NCI-H2196 (cell line): ENCODE measurements around the gene MDFIC.

Source experiments
- DNase-seq: peaks from one replicate; lab custom pipeline; 2025; ENCODE audit not compliant: unreplicated experiment; lab: John Stamatoyannopoulos, UW

Gene MDFIC

DNA sequence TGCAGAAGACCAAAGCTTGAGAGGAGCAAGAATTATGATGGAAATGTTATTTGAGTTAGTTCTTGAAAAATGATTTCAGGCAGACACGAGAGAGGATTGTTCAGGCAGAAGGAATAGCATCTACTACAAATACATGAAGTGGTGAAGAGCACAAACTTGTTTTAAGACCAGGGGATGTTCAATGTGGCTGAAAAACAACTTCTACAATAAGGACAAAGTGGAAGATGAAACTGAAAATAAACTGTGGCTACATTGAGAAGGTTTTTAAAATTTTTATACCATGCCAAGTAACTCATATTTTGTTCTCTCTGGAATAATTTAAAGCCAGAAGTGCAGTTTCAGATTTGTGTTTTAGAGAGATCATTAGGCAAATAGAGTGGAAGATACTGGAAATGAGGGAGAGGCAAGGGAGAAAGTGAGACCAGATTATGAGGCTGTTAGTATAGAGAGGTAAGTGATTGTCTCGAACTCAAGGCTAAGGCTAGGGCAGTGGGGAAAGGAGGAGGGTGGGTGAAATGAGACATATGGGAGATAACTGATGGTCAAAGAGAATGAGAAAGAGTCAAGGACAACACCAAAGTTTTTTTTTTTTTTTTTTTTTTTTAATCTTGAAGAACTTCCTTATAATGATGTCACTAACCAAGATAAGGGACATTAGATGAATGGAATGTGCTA is 115.4 kb downstream of the MDFIC start:
- no peak for DNase-seq

DNA sequence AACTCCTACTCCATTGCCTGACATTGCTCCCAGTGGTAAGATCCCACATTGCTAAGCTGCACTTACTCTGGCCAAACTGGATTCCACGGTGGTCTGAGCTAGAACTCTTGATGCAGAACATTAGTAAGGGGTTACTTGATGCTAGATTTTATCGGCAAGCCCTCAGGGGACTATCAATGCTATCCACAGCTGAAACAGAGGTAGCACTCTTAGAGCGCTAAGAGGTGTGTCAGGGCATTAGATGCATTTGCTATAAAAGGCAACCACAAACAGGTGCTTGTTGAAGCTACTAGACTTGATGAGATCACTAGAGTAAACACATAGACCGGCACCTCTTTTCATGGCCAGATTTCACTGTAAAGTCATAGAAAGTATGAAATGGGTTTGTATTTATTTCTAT is 116.3 kb downstream of the MDFIC start:
- DNase-seq: no peak

DNA sequence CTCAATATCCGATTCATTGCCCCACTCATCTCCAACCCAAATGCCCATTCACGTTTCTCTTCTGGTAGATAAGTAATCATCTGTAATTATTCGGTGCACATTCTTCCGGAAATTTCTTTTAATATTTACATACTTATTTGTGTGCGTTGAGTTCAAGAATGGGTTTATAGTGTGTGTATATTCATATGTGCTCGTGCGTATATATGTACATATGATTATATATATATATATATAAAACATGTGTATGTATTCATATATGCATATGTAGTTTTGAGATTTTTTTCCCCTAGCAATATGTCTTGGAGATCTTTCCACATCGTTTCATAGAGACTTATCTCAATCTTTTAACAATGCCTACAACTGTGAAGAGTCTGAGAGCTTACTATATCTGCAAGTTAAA is 118.2 kb downstream of the MDFIC start:
- DNase-seq: no peak

DNA sequence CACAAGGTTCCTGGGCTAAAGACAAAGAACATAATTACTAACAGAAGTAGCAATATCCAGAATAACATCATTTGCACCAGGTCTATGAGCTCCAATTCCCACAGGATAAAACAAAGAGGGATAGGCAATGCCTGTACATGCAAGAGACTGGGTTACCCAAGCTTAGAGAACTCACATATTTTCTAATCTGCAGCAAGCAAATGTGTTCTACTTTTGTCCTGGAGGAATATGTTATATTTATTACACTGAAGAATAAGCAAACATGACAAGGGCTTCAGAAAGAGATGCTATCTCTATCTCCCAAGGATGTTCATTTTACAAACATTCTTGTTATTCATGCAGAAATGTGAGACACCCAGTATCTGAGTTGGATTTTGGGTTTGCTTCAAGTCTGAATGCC is 118.6 kb downstream of the MDFIC start:
- DNase-seq: no peak

DNA sequence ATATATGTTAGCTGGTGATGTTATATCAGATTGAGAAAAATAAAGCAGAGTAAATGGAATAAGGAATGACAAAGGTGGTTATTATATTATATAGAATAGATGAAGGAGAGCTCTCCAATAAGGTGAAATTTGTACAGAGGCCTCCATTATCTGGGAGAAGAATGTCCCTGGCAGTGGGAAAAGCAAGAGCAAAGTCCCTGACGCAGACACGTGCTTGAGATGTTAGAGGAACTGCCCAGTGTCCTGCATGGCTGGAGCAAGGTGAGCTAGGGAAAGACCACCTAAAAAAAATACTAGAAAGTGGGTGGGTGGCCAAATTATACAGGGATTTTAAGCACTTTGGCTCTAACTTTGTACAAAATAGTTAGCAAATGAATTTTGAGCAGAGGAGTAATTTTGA is 120.7 kb downstream of the MDFIC start:
- DNase-seq: no peak

DNA sequence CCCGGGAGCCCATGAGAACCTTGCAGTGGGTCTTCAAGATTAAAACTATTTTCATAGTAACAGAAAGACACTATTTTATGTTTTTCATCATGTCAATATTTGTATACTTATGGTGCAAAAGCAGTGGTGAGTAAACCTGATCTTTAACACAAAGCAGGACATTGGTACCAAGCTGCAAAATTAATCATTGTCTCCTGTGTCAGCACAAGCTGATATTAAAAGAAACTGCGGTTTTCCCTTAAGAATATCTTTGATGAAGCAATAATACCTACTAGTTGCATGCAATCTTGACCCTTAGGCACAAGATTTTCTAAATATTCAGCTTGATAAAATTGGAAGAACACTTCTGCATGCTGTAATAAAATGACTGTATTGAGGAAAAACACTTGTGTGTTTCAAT is 121.7 kb downstream of the MDFIC start:
- DNase-seq: no peak

DNA sequence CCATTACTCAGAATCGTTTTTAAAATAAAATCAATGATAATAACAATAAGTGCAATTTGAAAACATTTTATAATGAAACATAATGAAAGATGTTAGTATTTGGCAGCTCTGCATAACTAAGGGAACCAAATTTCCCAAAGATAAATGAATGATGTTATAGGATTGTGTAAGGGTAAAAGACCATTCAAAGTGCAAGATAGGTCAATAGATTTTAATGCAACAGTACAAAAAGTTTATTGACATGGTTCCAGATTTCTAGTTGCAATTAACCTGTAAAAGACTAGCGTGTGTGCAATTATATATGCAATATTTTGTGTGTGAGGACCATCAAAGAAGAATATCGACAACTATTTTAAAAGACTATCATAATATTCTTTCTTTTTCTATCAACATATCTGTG is 122.3 kb downstream of the MDFIC start:
- DNase-seq: no peak

DNA sequence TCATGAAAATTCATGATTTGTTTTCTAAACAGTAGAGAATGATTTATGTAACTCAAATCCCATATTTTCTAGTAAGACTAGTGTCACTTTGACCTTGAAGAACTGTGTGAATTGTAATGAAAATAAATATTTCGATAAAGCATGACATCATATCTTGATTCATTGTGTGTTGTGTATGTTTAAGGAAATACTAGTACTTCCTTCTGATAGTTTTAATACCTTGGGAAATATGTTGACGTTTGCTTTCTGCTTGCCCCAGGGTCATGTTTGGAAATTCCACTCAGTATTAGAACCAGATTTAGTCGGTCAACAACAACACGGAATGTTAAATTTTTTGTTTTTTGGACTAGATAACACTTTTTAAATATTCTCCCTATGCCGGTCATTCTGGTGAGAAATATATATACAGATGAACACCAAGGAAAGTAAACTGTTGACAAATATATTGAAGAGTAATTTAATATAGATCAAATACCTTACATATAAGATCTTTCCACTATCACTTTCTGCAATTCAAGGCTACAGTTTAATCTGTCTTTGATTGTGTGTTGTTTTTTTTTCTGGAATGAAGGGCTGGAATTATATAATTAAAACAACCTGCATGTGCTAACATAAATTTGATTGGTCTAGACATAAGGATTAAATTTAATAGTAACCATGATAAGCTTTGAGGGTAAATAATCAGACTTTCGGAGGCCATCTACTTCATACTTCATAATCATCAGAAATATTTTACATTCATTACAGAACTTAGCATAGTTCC is 126.2 kb downstream of the MDFIC start:
- no peak for DNase-seq

DNA sequence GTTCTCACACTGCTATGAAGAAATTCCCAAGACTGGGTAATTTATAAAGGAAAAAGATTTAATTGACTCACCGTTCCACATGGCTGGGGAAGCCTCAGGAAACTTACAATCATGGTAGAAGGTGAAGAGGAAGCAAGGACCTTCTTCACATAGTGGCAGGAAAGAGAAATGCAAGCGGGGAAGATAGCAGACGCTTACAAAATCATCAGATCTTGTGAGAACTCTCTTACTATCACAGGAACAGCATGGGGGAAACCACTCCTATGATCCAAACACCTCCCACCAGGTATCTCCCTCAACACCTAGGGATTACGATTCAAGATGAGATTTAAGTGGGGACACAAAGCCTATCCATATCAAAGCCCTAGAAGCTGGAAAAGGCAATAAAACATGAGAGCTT is 130.8 kb downstream of the MDFIC start:
- no peak for DNase-seq

DNA sequence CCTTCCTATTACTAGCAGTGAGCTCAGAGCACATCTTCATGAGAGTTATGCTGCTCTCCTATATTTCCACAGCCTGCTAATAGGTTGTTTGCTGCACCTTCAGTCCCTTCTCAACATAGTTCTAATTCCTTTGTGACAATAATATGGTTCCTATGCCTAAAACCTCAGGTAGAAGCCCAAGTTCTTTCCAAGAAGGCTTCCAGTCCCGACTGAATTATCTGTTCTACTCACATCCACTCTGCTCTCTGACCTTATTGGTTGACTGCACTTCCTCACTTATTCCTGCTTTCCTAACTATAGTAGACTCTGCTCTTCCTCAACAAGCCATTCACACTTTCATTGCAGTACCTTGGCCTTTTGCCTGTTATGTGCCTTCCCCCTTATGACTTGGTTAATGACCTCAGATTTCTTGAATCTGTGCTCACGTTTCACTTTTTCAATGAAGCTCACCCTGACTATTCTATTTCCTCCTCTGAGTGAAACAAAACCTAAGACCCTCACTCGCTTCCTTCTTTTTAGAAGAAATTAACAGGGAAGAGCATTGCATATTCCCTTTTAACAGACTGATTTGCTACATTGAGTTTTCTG is 132.7 kb downstream of the MDFIC start:
- DNase-seq: no peak

DNA sequence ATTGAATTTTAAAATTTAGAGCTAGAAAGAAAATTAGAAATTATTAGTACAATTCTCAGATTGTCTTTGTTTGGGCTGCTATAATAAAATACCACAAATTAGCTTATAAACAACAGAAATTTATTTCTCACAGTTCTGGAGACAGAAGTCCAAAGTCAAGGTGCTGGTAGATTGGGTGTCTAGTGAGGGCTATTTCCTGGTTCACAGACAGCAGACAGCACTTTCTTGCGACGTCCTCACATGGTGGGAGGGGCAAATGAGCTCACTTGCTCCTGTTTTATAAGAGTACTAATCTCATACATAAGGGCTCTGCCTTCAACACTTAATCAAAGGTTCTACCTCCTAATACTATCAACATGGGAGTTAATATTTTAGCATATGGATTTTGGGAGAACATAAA is 134.1 kb downstream of the MDFIC start:
- DNase-seq: no peak

DNA sequence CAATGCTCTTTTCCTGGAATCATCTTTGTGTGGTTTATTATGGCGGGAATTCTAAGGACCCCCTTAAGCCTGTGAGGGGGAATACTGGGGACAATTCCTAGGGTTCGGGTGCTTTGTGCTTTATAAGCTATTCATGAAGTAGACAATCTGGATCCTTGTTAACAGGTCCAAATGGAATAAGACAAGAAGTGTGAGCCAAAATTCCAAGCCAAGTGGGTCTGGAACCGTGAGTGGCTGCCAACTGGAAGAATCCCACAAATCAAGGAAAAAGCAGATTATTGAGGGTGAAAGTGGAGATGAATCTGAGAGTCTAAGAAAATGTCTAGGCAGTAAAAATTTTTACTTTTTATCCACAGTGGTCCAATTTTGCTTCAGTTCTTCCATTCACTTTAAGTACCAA is 136.8 kb downstream of the MDFIC start:
- DNase-seq: no peak

DNA sequence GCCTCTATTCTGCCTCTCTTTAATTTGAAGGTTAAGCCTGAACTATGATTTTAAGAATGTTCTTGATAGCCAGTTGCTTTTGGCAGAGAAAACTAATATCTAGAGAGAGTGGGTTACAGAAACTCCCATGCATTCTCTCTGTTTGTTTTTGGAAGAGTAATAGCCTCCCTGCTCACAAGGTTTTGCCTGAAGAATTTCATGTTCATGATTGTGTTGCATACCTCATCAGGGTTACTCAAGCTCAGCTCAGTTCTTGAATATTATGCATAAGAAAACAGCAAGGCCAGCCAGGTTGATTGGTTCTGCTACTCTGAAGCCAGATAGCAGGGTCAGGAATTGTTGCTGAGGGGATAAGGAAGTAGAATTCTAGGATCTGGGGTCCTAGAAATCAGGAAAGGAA is 137.4 kb downstream of the MDFIC start:
- no peak for DNase-seq

DNA sequence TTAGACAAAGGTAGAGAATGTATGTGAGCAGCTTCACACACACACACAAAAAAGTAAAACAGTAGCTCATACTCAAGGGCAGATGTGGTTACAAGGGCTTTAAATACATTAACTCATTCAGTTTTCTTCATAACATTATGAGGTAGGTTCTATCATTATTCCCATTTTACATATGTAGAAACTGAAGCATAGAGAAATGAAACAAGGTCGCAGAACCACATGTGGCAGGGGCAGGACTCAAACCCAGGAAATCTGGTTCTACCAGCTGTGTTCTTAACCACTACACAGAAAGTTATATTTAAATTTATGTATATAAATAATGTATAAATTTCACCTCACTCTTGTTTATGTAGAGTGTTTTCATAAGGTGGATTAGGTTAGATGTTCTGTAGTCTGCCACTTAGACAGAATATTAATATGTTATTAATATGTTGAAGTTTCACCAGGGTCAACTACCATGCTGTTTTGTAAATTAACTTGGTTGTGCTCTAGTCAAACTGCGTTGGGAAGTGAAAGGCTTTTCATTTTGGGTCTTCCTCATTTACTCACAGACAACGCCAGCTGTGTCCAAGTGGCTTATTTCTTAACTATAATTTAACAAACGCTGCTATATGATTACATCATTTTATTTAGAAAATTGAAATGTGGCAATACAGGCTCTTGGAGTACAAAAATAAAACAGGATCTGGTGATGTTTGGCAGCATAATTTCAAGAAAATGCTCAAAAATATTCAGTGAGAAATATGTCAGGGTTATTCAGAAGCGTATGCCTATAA is 138.4 kb downstream of the MDFIC start:
- no peak for DNase-seq

DNA sequence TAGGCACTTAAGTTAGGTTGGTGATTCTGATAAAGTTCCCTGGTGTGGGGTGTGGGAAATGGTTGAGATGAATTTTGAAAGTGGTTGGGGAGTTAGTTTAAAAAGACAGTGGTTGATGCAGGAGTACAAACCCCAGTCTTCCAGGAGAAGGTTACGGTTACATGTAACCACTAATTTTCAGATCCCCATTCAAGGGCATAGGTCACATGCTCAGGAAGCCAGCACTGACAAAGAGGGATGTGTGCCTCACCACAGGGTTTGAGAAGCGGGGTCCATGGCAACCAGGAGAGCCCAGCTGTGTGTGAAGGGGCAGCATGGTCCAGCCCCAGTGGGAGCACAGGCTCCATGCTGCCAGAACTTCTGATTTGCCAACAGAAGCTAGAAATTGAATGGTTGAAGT is 144.2 kb downstream of the MDFIC start:
- no peak for DNase-seq

DNA sequence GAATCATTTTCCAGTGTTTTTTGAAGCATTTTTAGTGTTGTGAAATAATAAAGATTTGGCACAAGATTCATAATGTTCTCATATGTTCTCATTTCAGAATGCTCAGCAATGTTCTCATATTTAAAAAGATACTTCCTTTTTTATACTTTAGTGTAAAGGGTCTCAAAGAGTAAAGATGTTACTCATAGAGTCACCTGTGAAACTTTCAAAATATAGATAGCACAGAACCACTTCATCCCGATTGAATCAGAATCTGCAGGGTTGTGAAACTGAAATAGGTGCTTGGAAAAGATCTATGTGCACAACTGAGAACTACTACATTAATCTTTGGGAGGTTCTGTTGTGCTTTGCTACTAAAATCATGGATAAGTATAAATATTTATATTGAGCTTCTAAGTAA is 144.7 kb downstream of the MDFIC start:
- DNase-seq: no peak

DNA sequence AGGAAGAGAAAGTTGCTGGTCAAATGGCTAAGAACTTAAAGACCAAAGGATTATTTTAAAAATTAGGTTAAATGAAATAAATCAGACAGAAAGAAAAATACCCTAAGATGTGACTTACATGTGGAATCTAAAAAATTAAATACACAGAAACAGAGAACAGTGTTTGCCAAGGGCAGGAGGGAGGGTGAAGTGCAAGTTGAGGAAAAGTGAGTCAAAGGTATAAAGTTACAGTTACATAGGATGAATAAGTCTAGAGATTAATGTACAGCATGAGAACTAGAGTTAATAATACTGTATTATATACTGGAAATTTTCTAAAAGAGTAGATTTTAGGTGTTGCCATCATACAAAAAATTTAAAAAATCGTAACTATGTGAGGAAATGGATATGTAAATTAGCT is 146.3 kb downstream of the MDFIC start:
- no peak for DNase-seq
